DLD1 (cell line): ENCODE measurements around the gene C11orf21.

Experiments
- in situ Hi-C: cut with HindIII; loops from 2 replicates; pipeline ENCODE4 v1.10.0; 2017; ENCODE audit warnings: low sequenced_read_pairs

The C11orf21 gene

GRCh38 chr11:2275334-2276279 lies 26.1 kb downstream of the C11orf21 start:
- in situ Hi-C loops = no loop called here

- in situ Hi-C loops = no loop called here
Measured at GRCh38 chr11:2273771-2274170, 27.9 kb downstream of the C11orf21 start.

GRCh38 chr11:2273311-2273710 lies 28.4 kb downstream of the C11orf21 start:
- in situ Hi-C loops = no loop called here

GRCh38 chr11:2272946-2273280 lies 28.8 kb downstream of the C11orf21 start:
- in situ Hi-C loops = no loop called here

GRCh38 chr11:2272228-2272945 lies 29.3 kb downstream of the C11orf21 start:
- in situ Hi-C loops = no loop called here

GRCh38 chr11:2271327-2272227 lies 30.1 kb downstream of the C11orf21 start:
- in situ Hi-C loops = no loop called here

- in situ Hi-C loops = no loop called here
Measured at GRCh38 chr11:2271077-2271326, 30.7 kb downstream of the C11orf21 start.

- in situ Hi-C loops = no loop called here
Measured at GRCh38 chr11:2270322-2271076, 31.2 kb downstream of the C11orf21 start, which contains the start of gene ASCL2. Gene ASCL2 (minus strand): TSS chr11:2270588. CDS start chr11:2270332, 256 bp downstream.

GRCh38 chr11:2269601-2270321 lies 32.0 kb downstream of the C11orf21 start:
- in situ Hi-C loops = no loop called here

- in situ Hi-C loops = no loop called here
Measured at GRCh38 chr11:2268729-2269600, 32.8 kb downstream of the C11orf21 start.

- in situ Hi-C loops = no loop called here
Measured at GRCh38 chr11:2267851-2268728, 33.6 kb downstream of the C11orf21 start.

- in situ Hi-C loops = no loop called here
Measured at GRCh38 chr11:2267306-2267850, 34.3 kb downstream of the C11orf21 start.

- in situ Hi-C loops = no loop called here
Measured at GRCh38 chr11:2266586-2267305, 35.0 kb downstream of the C11orf21 start.

GRCh38 chr11:2265854-2266585 lies 35.7 kb downstream of the C11orf21 start:
- in situ Hi-C loops = no loop called here

- in situ Hi-C loops = no loop called here
Measured at GRCh38 chr11:2265396-2265795, 36.3 kb downstream of the C11orf21 start.

- in situ Hi-C loops = no loop called here
Measured at GRCh38 chr11:2264366-2265053, 37.2 kb downstream of the C11orf21 start.
